Natural killer cell treated with Interleukin-12 subunit alpha and Interleukin-12 subunit beta and Interleukin-15 and Interleukin-18, amount 100 ng/mL, for 72 hours (primary cell): Measurements from ENCODE around the gene GBX2. TPM values are rescaled to one million over a fixed set of nuclear protein-coding genes. Genes with fewer than 3 reads are reported as not detected.
A peak's percentile ranks its signal among the peaks of the same experiment; 100 is the strongest.
"Not testable (repeated sequence)": the region's sequence is repeated elsewhere in the genome, so short reads cannot be mapped to it uniquely, and the experiment has no call there.

ENCODE experiments used
- ATAC-seq, 2 donors: fragments of 150-1000 bp; cut with Tn5 transposase in 1 of 2; sonication (Bioruptor Pico), chemical (Tn5 transposase) in 1 of 2; 2 replicates each; pipeline ENCODE4 v1.10.0; 2021
- DNase-seq: peaks from one replicate; pipeline ENCODE4 v3.0.0; 2022; ENCODE audit warnings: low spot score
- H3K27ac Mint-ChIP-seq, 2 donors: 1 replicate in 1 of 2; 2 replicates in 1 of 2; pipeline ENCODE4 v1.8.0; 2022; ENCODE audit warnings: mixed read lengths in 2 of 2, mild to moderate bottlenecking in 1 of 2, moderate library complexity in 1 of 2
- H3K27me3 Mint-ChIP-seq, 2 donors: 1 replicate in 1 of 2; 2 replicates in 1 of 2; pipeline ENCODE4 v1.8.0; 2022; ENCODE audit warnings: mixed read lengths in 2 of 2
- H3K36me3 Mint-ChIP-seq: one replicate; pipeline ENCODE4 v1.8.0; 2022; ENCODE audit warnings: mixed read lengths
- H3K4me1 Mint-ChIP-seq, 2 donors: 1 replicate in 1 of 2; 2 replicates in 1 of 2; pipeline ENCODE4 v1.8.0; 2022; ENCODE audit warnings: low read depth in 2 of 2, mixed read lengths in 2 of 2, mild to moderate bottlenecking in 1 of 2
- H3K4me3 Mint-ChIP-seq: one replicate; pipeline ENCODE4 v1.8.0; 2022; ENCODE audit warnings: mixed read lengths
- H3K9me3 Mint-ChIP-seq: 2 replicates; pipeline ENCODE4 v1.8.0; 2022; ENCODE audit warnings: mixed read lengths
- total RNA-seq, 2 donors: library from RNA; stranded (reverse); gene quantifications; one replicate each; pipeline ENCODE4 v1.2.3, GENCODE V29; 2022

Gene GBX2
- total RNA-seq, 2 donors from 2014 or later: not detected

GRCh38 chr2:236161531-236161930 lies 6.7 kb downstream of the GBX2 start:
- DNase-seq (no peak), ATAC-seq (no peak)
- H3K27ac Mint-ChIP-seq: no peak overlapping the region
- H3K36me3 Mint-ChIP-seq: no peaks in the 10 kb centered on the region
- H3K4me3 Mint-ChIP-seq: no peak overlapping the region
- peaks cover 0 to 7% of the 10 kb centered on the region in 2 donors for H3K4me1 Mint-ChIP-seq
- no peaks in the 10 kb centered on the region for H3K9me3 Mint-ChIP-seq
- peaks cover 31 to 39% of the 10 kb centered on the region in 2 donors for H3K27me3 Mint-ChIP-seq

- Mint-ChIP-seq H3K4me3 (no peak overlapping the region), H3K27me3 (peaks cover 27 to 35% of the 10 kb centered on the region in 2 donors), H3K4me1 (peaks cover 0 to 2% of the 10 kb centered on the region in 2 donors), H3K36me3 (no peaks in the 10 kb centered on the region), H3K9me3 (no peaks in the 10 kb centered on the region), H3K27ac (no peak overlapping the region)
- DNase-seq (no peak), ATAC-seq (no peak)
These were observed 7.1 kb downstream of the GBX2 start for GRCh38 chr2:236161082-236161462.

- DNase-seq (no peak), ATAC-seq (no peak)
- H3K9me3 Mint-ChIP-seq: no peaks in the 10 kb centered on the region
- peaks cover 24 to 35% of the 10 kb centered on the region in 2 donors for H3K27me3 Mint-ChIP-seq
- no peaks in the 10 kb centered on the region for H3K36me3 Mint-ChIP-seq
- H3K4me1 Mint-ChIP-seq: peaks cover 0 to 2% of the 10 kb centered on the region in 2 donors
- no peak overlapping the region for H3K27ac Mint-ChIP-seq
- no peak overlapping the region for H3K4me3 Mint-ChIP-seq
These were observed 7.7 kb downstream of the GBX2 start for GRCh38 chr2:236160366-236161081.

- Mint-ChIP-seq H3K4me3 (no peak overlapping the region), H3K27ac (no peak overlapping the region), H3K4me1 (peaks cover 0 to 1% of the 10 kb centered on the region in 2 donors), H3K36me3 (no peaks in the 10 kb centered on the region), H3K9me3 (no peaks in the 10 kb centered on the region), H3K27me3 (peaks cover 25 to 38% of the 10 kb centered on the region in 2 donors)
- no peak for ATAC-seq
- no peak for DNase-seq
These were observed 8.4 kb downstream of the GBX2 start for GRCh38 chr2:236159778-236160170.

GRCh38 chr2:236158969-236159777 lies 9.0 kb downstream of the GBX2 start:
- Mint-ChIP-seq H3K36me3 (no peaks in the 10 kb centered on the region), H3K27me3 (peaks cover 28 to 41% of the 10 kb centered on the region in 2 donors), H3K9me3 (no peaks in the 10 kb centered on the region), H3K4me1 (no peaks in the 10 kb centered on the region), H3K4me3 (no peak overlapping the region), H3K27ac (no peak overlapping the region)
- ATAC-seq (no peak), DNase-seq (no peak)

GRCh38 chr2:236157815-236158498 lies 10.2 kb downstream of the GBX2 start:
- DNase-seq (no peak), ATAC-seq (no peak)
- Mint-ChIP-seq H3K27me3 (peaks cover 37 to 43% of the 10 kb centered on the region in 2 donors), H3K27ac (no peak overlapping the region), H3K9me3 (no peaks in the 10 kb centered on the region), H3K4me1 (no peaks in the 10 kb centered on the region), H3K4me3 (no peak overlapping the region), H3K36me3 (peaks cover under 1% of the 10 kb centered on the region)

- ATAC-seq: no peak
- Mint-ChIP-seq H3K27me3 (peaks cover 37 to 43% of the 10 kb centered on the region in 2 donors), H3K9me3 (no peaks in the 10 kb centered on the region), H3K36me3 (peaks cover 6% of the 10 kb centered on the region), H3K27ac (no peak overlapping the region), H3K4me3 (no peak overlapping the region), H3K4me1 (no peaks in the 10 kb centered on the region)
- DNase-seq: no peak
These were observed 10.8 kb downstream of the GBX2 start for GRCh38 chr2:236157366-236157765.

GRCh38 chr2:236156860-236157194 lies 11.4 kb downstream of the GBX2 start:
- Mint-ChIP-seq H3K4me3 (no peak overlapping the region), H3K27ac (no peak overlapping the region), H3K4me1 (no peaks in the 10 kb centered on the region), H3K27me3 (peaks cover 37 to 39% of the 10 kb centered on the region in 2 donors), H3K36me3 (peaks cover 6% of the 10 kb centered on the region), H3K9me3 (no peaks in the 10 kb centered on the region)
- DNase-seq: no peak
- no peak for ATAC-seq

- ATAC-seq (peak in 1 of 2 donors; percentile 44), DNase-seq (no peak)
- no peaks in the 10 kb centered on the region for H3K4me1 Mint-ChIP-seq
- H3K4me3 Mint-ChIP-seq: no peak overlapping the region
- no peak overlapping the region for H3K27ac Mint-ChIP-seq
- H3K36me3 Mint-ChIP-seq: peaks cover 6% of the 10 kb centered on the region
- peaks cover 36 to 37% of the 10 kb centered on the region in 2 donors for H3K27me3 Mint-ChIP-seq
- H3K9me3 Mint-ChIP-seq: no peaks in the 10 kb centered on the region
These were observed 11.9 kb downstream of the GBX2 start for GRCh38 chr2:236156095-236156859.

GRCh38 chr2:236155406-236155805 lies 12.8 kb downstream of the GBX2 start:
- Mint-ChIP-seq H3K27ac (no peak overlapping the region), H3K36me3 (peaks cover 6% of the 10 kb centered on the region), H3K4me3 (no peak overlapping the region), H3K4me1 (no peaks in the 10 kb centered on the region), H3K9me3 (no peaks in the 10 kb centered on the region), H3K27me3 (peaks cover 33 to 37% of the 10 kb centered on the region in 2 donors)
- ATAC-seq: no peak
- no peak for DNase-seq

- Mint-ChIP-seq H3K27me3 (peaks cover 20 to 28% of the 10 kb centered on the region in 2 donors), H3K36me3 (no peaks in the 10 kb centered on the region)
- no peak for ATAC-seq
These were observed 21.8 kb downstream of the GBX2 start for GRCh38 chr2:236146436-236146835.

GRCh38 chr2:236143811-236144210 lies 24.4 kb downstream of the GBX2 start:
- no peak overlapping the region for H3K27ac Mint-ChIP-seq
- ATAC-seq (no peak), DNase-seq (no peak)
- H3K4me1 Mint-ChIP-seq: no peaks in the 10 kb centered on the region
- peaks cover 19 to 37% of the 10 kb centered on the region in 2 donors for H3K27me3 Mint-ChIP-seq
- no peak overlapping the region for H3K4me3 Mint-ChIP-seq
- H3K9me3 Mint-ChIP-seq: no peaks in the 10 kb centered on the region
- no peaks in the 10 kb centered on the region for H3K36me3 Mint-ChIP-seq

More at GRCh38 chr2:236146436-236146835, 21.8 kb downstream of the GBX2 start:
- Mint-ChIP-seq H3K4me1 (no peaks in the 10 kb centered on the region), H3K4me3 (no peak overlapping the region), H3K9me3 (no peaks in the 10 kb centered on the region), H3K27ac (no peak overlapping the region)
- DNase-seq: no peak

- not testable (repeated sequence) for H3K4me3 Mint-ChIP-seq, H3K4me1 Mint-ChIP-seq, ATAC-seq, H3K9me3 Mint-ChIP-seq, H3K36me3 Mint-ChIP-seq, DNase-seq, H3K27ac Mint-ChIP-seq
- peaks cover 19 to 37% of the 10 kb centered on the region in 2 donors for H3K27me3 Mint-ChIP-seq
These were observed 26.6 kb downstream of the GBX2 start for GRCh38 chr2:236141616-236142015.
